ENCODE measurements around the gene OR2T5. TPM values are rescaled to one million over a fixed set of nuclear protein-coding genes. Genes with fewer than 3 reads are reported as not detected.
"Not testable (repeated sequence)": the region's sequence is repeated elsewhere in the genome, so short reads cannot be mapped to it uniquely, and the experiment has no call there.

OR2T5 gene
- total RNA-seq, 1 donor from 2014 or later: not detected

DNA sequence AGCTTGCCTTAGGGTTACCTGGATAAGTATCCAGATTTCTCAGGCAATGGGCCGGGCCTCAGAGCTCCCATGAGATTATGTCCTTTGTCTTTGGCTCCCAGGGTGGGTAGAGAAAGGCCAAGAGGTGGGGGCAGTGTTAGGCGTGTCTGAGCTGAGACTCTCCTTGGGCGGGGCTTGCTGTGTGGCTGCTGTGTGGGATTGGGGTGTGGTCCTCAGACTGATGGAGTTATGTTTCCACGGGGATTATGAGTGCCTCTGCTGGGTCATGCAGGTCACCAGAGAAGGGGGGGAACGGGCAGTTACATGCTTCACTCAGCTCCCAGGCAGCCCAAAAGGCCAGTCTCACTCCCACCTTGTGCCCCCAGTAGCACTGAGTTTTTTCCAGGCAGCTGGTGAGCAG, 8.3 kb downstream of the OR2T5 start:
- DNase-seq (ENCODE audit: low spot score); intact Hi-C loops (cut with DNase I): not testable (repeated sequence)

DNA sequence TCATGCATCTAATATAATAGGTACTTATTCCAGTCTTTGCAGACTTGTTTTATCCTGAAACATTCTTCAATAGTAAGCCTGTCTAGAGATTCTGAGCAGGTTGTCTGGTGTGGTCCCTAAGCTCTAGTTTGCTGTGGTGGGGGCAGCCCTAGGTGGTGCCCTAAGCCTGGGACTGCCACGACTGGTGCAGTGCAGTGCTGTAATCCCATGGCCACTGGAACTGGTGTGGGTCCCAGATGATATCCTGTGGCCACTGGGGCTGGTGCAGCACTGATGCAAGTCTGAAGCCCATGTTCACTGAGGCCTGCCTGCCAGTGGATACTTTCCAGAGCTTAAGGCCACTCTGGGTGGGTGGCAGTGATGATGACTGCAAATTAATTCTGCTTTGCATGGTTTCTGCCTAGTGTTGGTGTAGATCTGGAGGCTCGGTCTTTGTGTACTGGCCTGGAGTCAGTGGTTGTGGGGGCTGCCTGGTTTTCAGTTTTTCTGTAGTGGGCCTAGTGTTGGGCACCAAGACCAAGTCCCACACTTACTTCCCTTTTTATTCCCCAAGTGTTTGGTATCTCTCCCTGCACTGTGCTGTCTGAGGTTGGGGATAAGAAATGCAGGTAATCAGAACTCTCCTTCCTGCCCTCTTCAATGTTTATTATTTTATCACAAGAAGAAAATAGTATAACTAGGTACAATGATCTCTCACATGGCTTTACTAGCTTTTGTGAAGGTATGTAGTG, 12.1 kb downstream of the OR2T5 start:
- intact Hi-C loops (cut with DNase I); DNase-seq (ENCODE audit: low spot score): not testable (repeated sequence)

- intact Hi-C loops (cut with DNase I): not testable (repeated sequence)
Measured at GRCh38 chr1:248507773-248508172, 19.4 kb downstream of the OR2T5 start, which contains the start of gene OR2G6. Gene OR2G6 (plus strand): TSS chr1:248508073. CDS start chr1:248521647, 13,574 bp downstream.

DNA sequence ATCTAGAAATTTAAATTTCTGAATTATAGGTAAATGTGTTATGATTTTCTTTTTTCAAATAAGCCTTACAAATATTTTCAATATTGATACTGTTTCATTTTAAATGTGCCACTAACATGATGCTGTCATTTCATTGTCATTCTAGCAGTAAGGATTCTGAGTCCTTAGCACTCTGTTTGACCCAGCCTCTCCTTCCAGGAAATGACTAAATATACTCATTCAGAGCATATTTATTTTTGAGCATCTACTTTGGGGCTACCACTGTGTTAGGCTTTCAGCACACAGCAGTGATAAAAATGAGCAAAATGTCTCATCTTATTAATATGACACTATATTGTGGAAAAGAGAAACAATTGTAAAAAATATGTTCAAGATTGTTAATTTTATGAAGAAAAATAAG, 21.8 kb downstream of the OR2T5 start:
- intact Hi-C loops (cut with DNase I): not testable (repeated sequence)

More at GRCh38 chr1:248507773-248508172, 19.4 kb downstream of the OR2T5 start, which contains the start of gene OR2G6:
- DNase-seq (ENCODE audit: low spot score): not testable (repeated sequence)

GRCh38 chr1:248521856-248522255, 33.5 kb downstream of the OR2T5 start:
- no peak for DNase-seq (ENCODE audit: low spot score)
- intact Hi-C loops (cut with DNase I): no loop called here

More for the DNA sequence above, 21.8 kb downstream of the OR2T5 start:
- DNase-seq (ENCODE audit: low spot score): not testable (repeated sequence)

DNA sequence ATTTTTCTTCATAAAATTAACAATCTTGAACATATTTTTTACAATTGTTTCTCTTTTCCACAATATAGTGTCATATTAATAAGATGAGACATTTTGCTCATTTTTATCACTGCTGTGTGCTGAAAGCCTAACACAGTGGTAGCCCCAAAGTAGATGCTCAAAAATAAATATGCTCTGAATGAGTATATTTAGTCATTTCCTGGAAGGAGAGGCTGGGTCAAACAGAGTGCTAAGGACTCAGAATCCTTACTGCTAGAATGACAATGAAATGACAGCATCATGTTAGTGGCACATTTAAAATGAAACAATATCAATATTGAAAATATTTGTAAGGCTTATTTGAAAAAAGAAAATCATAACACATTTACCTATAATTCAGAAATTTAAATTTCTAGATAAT, 49.1 kb downstream of the OR2T5 start:
- DNase-seq (ENCODE audit: low spot score); intact Hi-C loops (cut with DNase I): not testable (repeated sequence)

Other genes with a start within 250 kb of the OR2T5 start
- gene OR2T33, start 210.6 kb upstream of the OR2T5 start, total RNA-seq: not detected
- gene OR2T12, start 185.2 kb upstream of the OR2T5 start, total RNA-seq: not detected
- not detected for gene OR2M7, start 164.0 kb upstream of the OR2T5 start, total RNA-seq
- not detected for gene OR14C36, start 139.8 kb upstream of the OR2T5 start, total RNA-seq
- not detected for gene OR2T4, start 126.9 kb upstream of the OR2T5 start, total RNA-seq
- not detected for gene OR2T6, start 112.8 kb upstream of the OR2T5 start, total RNA-seq
- gene OR2T1, start 85.5 kb upstream of the OR2T5 start, total RNA-seq: not detected
- gene OR2T2, start 43.0 kb upstream of the OR2T5 start, total RNA-seq: not detected
- not detected for gene OR2T3, start 15.2 kb upstream of the OR2T5 start, total RNA-seq
- gene OR2G6, start 19.5 kb downstream of the OR2T5 start, total RNA-seq: not detected
- not detected for gene OR2T29, start 74.2 kb downstream of the OR2T5 start, total RNA-seq
- not detected for gene OR2T34, start 86.2 kb downstream of the OR2T5 start, total RNA-seq
- not detected for gene OR2T10, start 109.1 kb downstream of the OR2T5 start, total RNA-seq
- not detected for gene OR2T11, start 146.5 kb downstream of the OR2T5 start, total RNA-seq
- gene OR2T35, start 156.7 kb downstream of the OR2T5 start, total RNA-seq: not detected
- not detected for gene OR2T27, start 166.9 kb downstream of the OR2T5 start, total RNA-seq
- gene OR14I1, start 214.2 kb downstream of the OR2T5 start, total RNA-seq: not detected